HL-60 (cell line): Measurements from ENCODE around the gene RHOD.

Experiments
- DNase-seq, 2 experiments: peaks; one replicate each; pipeline ENCODE4 v3.0.0-alpha.2; 2010 to 2020; ENCODE audit warnings: low read depth in 1 of 2, low spot score in 1 of 2
- H3K27ac ChIP-seq: fragments of 250-450 bp; sonication (Bioruptor Pico); replicated peaks from 2 replicates; pipeline ENCODE4 v1.5.1; 2020; ENCODE audit warnings: mild to moderate bottlenecking, moderate library complexity
- H3K27me3 ChIP-seq: fragments of 250-450 bp; sonication (Bioruptor Pico); 2 replicates; pipeline ENCODE4 v1.5.1; 2021; ENCODE audit warnings: mild to moderate bottlenecking, moderate library complexity; ENCODE audit not compliant: insufficient read depth, poor library complexity, severe bottlenecking
- H3K4me3 ChIP-seq: replicated peaks from 2 replicates; pipeline ENCODE4 v1.5.1; 2011; ENCODE audit warnings: mild to moderate bottlenecking, control low read depth, low read length; ENCODE audit not compliant: insufficient read depth
- CTCF ChIP-seq: IDR thresholded peaks from one replicate; pipeline ENCODE4 v1.5.1; 2011; ENCODE audit warnings: low read length, control low read depth, inconsistent platforms; ENCODE audit not compliant: insufficient read depth
- GABPA ChIP-seq: IDR thresholded peaks from 2 replicates; pipeline ENCODE4 v1.6.1; 2012; ENCODE audit warnings: low read depth
- POLR2AphosphoS5 ChIP-seq: IDR thresholded peaks from 2 replicates; pipeline ENCODE4 v1.6.1; 2012; ENCODE audit warnings: low read depth
- REST ChIP-seq: IDR thresholded peaks from 2 replicates; pipeline ENCODE4 v1.6.1; 2012; ENCODE audit warnings: low read depth; ENCODE audit not compliant: insufficient replicate concordance
- SPI1 ChIP-seq: IDR thresholded peaks from 2 replicates; pipeline ENCODE4 v1.6.1; 2012; ENCODE audit warnings: low read depth, mild to moderate bottlenecking, borderline replicate concordance

Gene RHOD

GRCh38 chr11:67013511-67014045, 43.1 kb upstream of the RHOD start:
- no peak overlapping the region for H3K4me3 ChIP-seq
- no peak overlapping the region for H3K27ac ChIP-seq
- H3K27me3 ChIP-seq = peaks cover 5% of the 10 kb centered on the region
- no peak for DNase-seq
- TF ChIP-seq POLR2AphosphoS5 (no peak), CTCF (no peak)

- H3K27ac ChIP-seq = no peak overlapping the region
- H3K4me3 ChIP-seq = no peak overlapping the region
- peaks cover 5% of the 10 kb centered on the region for H3K27me3 ChIP-seq
- TF ChIP-seq REST (no peak), SPI1 (no peak), GABPA (no peak), POLR2AphosphoS5 (no peak), CTCF (no peak)
- DNase-seq = no peak
Observed at GRCh38 chr11:67014343-67014742, 42.3 kb upstream of the RHOD start.

DNA sequence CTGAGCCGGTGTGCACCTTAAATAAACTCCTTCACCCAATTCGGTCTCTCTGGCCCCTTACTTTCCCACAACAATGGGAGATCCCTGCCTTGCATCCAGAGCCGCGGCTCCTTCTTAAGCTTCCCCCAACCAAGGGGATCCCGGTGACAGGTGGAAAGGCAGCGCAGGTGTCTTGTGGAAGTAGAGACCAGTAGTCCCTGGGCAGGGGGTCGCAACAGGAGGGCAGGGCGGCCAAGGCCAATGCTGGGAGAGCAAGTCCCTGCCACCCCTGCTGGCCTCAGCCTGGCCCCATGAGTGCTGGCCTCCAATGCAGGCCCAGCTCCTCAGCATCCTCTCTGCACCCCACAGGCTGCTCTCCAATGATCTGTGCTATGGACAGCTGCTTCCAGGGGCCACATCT, 41.6 kb upstream of the RHOD start:
- no peak for DNase-seq
- Histone ChIP-seq H3K27ac (no peak overlapping the region), H3K4me3 (no peak overlapping the region), H3K27me3 (peaks cover 5% of the 10 kb centered on the region)
- no peak for TF ChIP-seq CTCF
- no peak for TF ChIP-seq REST
- no peak for TF ChIP-seq GABPA
- TF ChIP-seq POLR2AphosphoS5 = no peak
- no peak for TF ChIP-seq SPI1

DNA sequence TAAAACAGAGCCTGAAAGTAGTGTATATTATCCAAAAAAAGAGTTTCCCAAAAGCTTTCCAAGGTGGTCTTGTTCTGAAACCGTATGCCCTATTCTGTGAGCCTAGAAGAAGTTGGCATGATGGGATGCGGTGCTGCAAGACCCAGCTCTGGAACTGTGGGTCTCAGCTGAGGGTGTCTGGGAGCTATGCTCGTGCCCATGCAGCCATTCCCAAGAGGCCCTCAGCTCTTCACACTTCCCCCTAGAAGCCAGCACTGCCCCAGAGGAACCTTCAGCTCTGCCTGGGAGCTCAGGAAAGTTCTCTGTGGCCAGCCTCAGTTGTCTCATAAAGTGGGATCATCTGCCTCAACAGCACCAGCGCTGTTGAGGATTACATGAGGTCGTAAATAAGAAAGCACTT, 40.1 kb upstream of the RHOD start:
- DNase-seq = no peak
- TF ChIP-seq GABPA = no peak
- TF ChIP-seq POLR2AphosphoS5 = no peak
- TF ChIP-seq CTCF = no peak
- TF ChIP-seq SPI1 = no peak
- TF ChIP-seq REST = no peak
- Histone ChIP-seq H3K27me3 (peaks cover 12% of the 10 kb centered on the region), H3K4me3 (no peak overlapping the region), H3K27ac (no peak overlapping the region)
